Measurements from ENCODE around the gene PMIS2.

The PMIS2 gene

DNA sequence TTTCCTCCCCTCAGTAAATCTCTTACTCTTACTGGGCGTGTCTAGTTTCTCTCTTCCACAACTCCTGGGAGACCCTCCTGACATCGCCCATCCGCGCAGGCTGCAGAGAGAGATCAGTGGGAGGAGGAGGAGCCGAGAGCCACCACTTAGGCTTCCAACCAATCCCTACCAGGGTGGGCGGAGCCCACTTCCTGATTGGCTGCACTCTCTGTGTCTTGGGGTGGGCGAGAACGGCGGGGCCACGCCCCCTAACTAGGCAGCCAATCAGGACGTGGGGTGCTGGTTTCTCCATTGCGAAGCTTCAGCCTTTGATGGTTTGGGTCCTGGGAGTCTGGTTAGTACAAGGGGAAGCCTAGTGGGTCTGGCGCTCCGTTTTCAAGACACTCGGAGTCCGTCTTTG is at the start of gene PMIS2:
TSS of gene PMIS2 (plus strand) at position 326 of the 400 bp plus-strand sequence. CDS start 87 bp downstream, outside the sequence.
- no peak for DNase-seq (ENCODE audit: low read depth)

DNA sequence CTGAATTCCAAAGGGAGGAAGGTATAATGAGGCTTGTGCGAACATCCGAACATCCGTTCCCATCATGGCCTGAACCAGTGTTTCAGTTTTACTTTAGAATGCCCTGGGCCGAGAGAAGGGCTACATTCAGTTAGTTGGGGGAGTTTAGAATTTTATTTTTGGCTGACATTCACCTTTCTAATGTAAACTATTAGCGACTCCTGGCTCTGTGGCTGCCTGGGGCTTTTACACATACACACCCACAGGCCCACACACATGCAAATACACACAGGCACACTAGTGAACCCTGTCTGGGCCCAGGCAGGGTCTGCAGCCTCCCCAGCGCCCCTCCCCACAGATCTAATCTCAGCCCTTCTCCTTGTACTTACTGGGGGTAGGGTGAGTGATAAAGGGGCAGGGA is 46.7 kb upstream of the PMIS2 start:
- no peak for DNase-seq (ENCODE audit: low read depth)

- no peak for DNase-seq (ENCODE audit: low read depth)
Measured at GRCh38 chr19:35539850-35540249, 46.1 kb upstream of the PMIS2 start.

DNA sequence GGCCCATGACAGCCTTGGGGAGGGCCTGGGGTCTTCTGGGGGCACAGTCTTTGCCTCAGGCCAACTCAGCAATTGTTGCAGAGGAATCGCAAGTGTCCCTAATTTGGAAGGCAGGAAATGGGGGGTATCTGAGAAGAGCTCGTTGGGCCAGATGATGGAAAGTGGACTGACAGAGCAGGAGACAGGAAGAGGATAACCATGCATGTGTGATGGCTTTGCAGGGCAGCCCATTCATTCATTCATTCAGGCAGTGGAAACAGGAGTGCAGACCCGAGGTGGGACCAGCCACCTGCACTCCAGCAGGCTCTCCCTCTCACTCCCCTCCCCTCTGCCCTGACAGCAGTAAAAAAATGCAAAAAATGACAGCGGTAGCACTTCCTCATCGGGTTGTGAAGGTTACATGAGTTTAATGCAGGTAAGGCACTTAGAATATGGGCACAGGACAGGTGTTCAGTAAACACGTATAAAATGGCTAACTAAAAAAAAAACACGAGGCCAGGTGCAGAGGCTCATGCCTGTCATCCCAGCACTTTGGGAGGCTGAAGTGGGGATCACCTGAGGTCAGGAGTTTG is 45.5 kb upstream of the PMIS2 start:
- no peak for DNase-seq (ENCODE audit: low read depth)

DNA sequence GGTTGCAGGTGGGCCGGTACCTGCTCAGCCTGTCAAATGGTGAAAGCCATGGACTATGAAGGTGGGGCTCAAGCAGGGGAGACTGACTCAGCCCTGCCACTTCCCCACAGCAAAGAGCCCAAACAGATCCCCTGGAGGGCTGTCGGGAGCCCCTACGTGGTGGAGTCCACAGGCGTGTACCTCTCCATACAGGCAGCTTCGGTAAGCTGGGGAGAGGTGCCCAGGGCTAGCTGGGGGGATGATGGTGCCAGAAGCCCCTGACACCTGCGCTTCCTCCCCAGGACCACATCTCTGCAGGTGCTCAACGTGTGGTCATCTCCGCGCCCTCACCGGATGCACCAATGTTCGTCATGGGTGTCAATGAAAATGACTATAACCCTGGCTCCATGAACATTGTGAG is 43.8 kb upstream of the PMIS2 start:
- no peak for DNase-seq (ENCODE audit: low read depth)

DNA sequence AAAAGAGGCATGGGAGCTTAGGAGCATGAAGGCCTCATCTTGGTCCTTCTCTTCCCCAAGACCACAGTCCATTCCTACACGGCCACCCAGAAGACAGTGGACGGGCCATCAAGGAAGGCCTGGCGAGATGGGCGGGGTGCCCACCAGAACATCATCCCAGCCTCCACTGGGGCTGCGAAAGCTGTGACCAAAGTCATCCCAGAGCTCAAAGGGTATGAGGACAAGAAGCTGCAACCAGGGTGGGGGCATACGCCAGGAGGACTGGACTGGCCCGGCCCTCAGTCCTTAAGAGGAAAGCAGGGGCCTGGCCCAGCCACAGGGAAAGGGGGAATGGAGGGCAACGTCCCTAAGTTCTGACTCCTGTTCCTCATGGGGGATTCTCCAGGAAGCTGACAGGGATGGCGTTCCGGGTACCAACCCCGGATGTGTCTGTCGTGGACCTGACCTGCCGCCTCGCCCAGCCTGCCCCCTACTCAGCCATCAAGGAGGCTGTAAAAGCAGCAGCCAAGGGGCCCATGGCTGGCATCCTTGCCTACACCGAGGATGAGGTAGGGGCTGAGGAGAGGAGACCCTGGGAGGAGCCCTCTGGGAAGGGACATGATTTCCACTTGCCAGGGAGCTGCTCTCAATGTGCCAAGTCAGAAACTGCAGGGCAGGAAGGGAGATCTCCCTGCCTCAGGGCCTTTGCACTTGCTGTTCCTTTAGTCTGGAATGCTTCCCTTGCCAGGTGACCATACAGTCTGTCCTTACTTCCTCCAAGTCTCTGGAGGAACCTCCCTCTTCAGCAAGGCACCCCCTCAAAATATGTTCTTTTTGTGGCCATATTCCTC is 42.5 kb upstream of the PMIS2 start:
- no peak for DNase-seq (ENCODE audit: low read depth)

- no peak for DNase-seq (ENCODE audit: low read depth)
Measured at GRCh38 chr19:35544110-35544802, 41.7 kb upstream of the PMIS2 start.

DNA sequence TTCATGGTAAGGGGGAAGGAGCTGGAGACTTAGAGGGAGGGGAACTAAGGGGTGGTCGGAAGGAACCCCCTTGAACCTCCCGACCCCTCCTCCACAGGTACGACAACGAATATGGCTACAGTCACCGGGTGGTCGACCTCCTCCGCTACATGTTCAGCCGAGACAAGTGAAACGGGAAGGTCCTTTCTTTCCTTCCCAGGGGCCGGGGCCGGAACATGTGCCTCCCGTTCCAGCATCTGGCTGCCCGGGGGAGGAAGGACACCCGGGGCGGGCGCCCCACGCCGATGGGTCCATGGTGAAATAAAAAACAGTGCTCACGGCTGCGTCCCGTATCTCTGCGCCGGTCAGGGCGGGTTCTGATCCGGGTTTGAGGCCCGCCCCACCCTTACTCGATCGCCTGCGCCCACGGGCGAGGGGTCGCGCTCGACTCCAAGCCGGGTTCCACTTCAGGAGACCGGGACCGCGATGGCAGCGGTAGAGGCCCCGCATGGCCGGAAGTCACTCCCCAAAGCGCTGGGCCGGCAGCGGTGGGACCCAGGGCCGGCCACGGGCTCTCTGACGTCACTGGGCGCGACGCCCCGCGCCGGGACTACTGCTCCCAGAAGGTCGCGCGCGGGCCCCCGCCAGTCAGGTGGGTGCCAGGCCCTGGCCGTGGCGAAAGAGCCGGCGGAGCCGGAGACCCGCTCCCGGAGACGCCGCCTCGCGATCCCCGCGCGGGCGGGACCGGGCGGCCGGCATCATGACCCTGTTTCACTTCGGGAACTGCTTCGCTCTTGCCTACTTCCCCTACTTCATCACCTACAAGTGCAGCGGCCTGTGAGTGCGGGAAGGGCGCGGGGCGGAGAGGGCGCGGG is 40.7 kb upstream of the PMIS2 start, which contains the start of gene TMEM147:
TSS of gene TMEM147 (plus strand) at position 626 of the 854 bp plus-strand sequence. CDS start at position 740, 114 bp downstream.
- peak; percentile 71 for DNase-seq (ENCODE audit: low read depth)

- DNase-seq (ENCODE audit: low read depth) = peak; percentile 59
Measured at GRCh38 chr19:35545855-35546381, 40.1 kb upstream of the PMIS2 start.

- no peak for DNase-seq (ENCODE audit: low read depth)
Measured at GRCh38 chr19:35546532-35546931, 39.4 kb upstream of the PMIS2 start.

DNA sequence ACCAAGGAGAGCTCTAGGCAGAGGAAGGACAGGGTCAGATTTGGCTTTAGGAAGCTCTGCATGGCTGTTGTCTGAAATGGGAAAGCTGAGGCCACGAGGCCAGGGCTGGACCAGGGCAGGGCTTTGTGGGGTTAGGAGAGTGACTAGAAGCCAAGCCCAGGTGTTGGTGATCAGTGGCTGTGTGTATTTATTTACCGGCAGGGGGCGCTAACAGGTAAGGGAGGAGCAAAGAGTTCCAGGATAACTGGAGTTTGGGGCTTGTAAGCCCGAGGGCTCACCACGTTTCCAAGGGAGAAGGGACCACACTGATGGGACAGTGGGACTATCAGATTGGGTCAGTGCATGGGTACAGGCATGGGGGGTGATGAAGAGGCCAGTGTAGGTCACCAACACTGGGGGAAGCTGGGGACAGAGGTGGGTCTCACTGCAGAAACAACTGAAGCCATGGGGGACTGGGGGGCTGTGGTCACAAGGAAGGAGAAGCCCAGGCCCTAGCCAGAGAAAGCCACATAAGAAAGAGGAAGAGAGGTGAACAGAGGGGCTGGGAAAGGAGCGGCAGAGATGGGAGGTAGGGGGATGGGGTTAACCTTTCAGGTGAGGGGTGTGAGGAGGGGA is 36.7 kb upstream of the PMIS2 start:
- peak; percentile 53 for DNase-seq (ENCODE audit: low read depth)

DNA sequence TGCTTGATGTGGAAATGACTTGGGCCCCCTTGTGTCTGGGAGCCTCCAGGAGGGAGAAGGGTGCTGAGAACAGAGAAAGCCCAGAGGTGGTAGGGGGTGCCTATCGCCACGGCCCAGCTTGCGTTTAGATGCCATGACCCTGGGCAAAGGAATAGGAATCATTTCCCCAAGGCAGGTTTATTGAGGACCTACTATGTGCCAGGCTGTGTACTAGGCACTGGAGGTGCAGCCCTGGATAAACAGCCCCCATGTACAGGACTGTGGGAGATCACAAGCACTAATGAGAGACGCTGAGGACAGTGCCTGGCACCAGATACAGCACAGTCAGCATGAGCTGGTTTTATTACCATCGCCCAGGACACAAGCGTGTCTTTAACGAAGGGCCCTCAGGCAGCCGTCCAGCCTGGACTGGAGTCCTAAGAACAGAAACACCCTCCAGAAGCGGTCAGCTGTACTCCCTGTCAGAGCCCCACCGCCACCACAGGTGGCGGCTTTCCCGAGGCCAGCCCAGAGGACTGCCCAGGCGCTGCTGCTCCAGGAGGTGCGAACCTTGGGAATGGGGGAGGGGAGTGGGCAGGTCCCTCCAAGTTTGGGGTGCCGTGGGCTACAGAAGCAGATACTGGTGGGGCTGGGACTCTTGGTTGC is 36.0 kb upstream of the PMIS2 start:
- no peak for DNase-seq (ENCODE audit: low read depth)

- DNase-seq (ENCODE audit: low read depth) = no peak
Measured at GRCh38 chr19:35551091-35551810, 34.7 kb upstream of the PMIS2 start.

DNA sequence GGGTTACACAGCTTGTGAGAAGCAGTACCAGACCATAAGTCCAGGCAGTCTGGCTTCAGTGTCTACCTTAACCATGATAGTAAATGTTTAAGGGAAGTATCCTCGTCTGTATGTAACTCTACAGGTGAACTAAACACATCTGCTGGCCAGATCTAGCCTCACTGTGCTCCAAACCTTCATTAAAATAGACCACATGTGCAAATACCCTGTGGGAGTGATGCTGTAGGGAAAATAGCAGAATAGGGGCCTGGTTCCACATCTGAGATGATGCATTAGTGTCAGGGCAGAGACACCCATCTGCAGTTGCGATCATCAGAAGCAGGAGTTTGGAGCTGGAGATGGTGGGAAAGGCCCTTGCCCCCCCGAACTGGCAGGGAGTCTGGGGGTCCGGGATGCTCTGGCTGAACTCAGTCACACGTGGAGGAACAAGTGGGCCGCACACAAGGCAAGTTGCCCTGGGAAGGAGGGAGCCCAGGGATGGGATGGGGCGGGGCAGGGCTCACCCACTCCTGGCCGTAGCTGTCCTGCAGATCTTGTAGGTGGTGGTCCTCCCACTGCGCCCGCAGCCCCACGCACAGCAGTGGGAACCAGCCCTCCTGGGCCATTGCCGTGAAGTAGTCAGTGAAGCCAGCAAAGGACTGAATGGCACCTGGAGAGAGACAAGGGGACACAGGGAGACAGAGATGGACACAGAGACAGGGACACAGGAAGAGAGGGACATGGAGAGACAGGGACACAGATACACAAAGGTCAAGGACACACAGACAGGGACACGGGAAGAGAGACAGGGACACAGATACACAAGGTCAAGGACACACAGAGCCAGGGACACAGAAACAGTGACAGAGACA is 33.2 kb upstream of the PMIS2 start:
- DNase-seq (ENCODE audit: low read depth) = no peak

DNA sequence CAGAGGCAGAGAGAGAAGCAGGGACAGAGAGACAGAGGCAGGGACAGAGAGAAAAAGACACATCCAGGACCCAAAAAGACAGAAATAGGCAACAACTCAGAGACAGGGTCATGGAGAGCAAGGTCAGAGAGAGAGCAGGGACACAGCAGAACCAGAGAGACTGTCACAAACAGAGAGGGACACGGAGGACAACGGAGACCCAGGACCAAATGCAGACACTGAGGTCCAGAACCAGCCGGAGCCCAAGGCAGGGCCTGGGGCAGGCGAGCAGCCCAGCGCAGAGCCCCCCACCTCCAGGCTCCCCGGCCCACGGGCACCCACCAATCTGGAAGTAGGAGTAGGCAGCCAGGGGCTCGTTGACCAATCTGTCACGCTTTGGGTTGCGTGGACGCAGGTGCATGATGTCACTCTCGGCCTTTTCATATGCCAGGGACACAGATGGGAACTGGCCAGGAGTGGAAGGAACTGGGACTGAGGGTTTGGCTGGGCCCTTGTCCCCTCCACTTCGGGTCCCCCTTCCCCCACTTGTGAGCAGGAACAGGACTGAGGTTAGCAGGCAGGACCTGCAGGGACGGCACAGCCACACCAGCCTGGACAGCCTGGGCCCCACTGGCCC is 32.5 kb upstream of the PMIS2 start:
- DNase-seq (ENCODE audit: low read depth) = no peak

GRCh38 chr19:35554076-35554475 is 31.9 kb upstream of the PMIS2 start:
- no peak for DNase-seq (ENCODE audit: low read depth)

GRCh38 chr19:35555301-35556005 is 30.5 kb upstream of the PMIS2 start:
- DNase-seq (ENCODE audit: low read depth) = no peak

DNA sequence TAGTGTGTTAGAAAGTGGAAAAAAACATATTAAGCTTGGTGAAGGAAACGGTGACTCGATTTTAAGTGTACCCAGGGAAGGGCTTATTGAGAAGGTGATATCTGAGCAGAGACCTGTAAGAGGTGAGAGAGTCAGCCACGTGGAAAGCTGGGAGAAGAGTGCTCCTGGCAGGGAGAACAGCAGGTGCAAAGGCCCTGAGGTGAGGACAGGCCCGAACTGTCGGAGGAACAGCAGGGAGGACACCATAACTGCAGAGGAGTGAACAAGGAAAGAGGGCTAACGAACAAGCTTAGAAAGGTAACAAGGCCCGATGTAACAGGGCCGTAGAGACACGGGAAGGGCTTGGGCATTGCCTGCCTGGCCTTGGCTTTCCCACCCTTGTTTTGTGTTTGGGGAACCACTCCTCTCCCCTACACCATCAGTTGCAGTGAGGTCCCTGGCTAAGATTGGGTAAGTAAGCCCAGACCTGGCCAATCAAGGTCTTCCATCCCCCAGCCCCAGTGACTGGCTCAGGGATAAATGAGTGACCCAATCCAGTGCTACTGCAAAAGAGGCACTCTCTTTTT is 29.9 kb upstream of the PMIS2 start:
- no peak for DNase-seq (ENCODE audit: low read depth)
